ENCODE measurements around the gene NUMA1.

Gene NUMA1

GRCh38 chr11:71995726-71996291, 84.5 kb downstream of the NUMA1 start:
- TF ChIP-seq, protein P1, sequence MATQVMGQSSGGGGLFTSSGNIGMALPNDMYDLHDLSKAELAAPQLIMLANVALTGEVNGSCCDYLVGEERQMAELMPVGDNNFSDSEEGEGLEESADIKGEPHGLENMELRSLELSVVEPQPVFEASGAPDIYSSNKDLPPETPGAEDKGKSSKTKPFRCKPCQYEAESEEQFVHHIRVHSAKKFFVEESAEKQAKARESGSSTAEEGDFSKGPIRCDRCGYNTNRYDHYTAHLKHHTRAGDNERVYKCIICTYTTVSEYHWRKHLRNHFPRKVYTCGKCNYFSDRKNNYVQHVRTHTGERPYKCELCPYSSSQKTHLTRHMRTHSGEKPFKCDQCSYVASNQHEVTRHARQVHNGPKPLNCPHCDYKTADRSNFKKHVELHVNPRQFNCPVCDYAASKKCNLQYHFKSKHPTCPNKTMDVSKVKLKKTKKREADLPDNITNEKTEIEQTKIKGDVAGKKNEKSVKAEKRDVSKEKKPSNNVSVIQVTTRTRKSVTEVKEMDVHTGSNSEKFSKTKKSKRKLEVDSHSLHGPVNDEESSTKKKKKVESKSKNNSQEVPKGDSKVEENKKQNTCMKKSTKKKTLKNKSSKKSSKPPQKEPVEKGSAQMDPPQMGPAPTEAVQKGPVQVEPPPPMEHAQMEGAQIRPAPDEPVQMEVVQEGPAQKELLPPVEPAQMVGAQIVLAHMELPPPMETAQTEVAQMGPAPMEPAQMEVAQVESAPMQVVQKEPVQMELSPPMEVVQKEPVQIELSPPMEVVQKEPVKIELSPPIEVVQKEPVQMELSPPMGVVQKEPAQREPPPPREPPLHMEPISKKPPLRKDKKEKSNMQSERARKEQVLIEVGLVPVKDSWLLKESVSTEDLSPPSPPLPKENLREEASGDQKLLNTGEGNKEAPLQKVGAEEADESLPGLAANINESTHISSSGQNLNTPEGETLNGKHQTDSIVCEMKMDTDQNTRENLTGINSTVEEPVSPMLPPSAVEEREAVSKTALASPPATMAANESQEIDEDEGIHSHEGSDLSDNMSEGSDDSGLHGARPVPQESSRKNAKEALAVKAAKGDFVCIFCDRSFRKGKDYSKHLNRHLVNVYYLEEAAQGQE (IDR thresholded peaks at IDR 0.05; ENCODE audit: insufficient read depth in 1 of 2, low read depth in 2 of 2, low read length in 2 of 2), result no peak
- TF ChIP-seq TAF1 (IDR thresholded peaks at IDR 0.05; ENCODE audit: borderline replicate concordance, insufficient read depth, low read length) (no peak), SIN3A (IDR thresholded peaks at IDR 0.05; ENCODE audit: borderline replicate concordance, insufficient read depth, low read length) (no peak), POLR2AphosphoS5 (IDR thresholded peaks at IDR 0.05; ENCODE audit: low read depth, low read length) (no peak), FOXP2 (optimal IDR thresholded peaks at IDR 0.05; ENCODE audit: borderline replicate concordance, extremely low read depth, extremely low read length, insufficient read depth) (no peak)

DNA sequence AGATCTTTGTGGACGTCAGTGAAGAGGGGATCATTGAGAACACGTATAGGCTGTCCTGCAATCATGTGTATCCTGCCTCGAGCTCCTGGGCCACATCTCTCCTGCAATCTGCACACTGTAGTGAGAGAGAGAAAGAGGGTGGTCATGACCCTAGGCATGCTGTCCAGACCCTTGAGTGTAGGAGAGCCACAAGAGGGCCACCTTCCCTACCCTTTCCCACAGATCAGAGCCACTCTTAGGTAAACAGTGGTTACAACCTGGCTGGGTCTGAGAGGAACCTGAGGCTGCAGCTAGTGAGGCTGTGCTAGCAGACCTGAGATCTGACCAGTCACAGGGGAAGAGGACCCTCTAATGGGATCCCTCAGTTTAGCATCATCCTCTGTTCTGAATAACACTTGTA, 85.6 kb downstream of the NUMA1 start:
- TF ChIP-seq FOXP2 (optimal IDR thresholded peaks at IDR 0.05; ENCODE audit: borderline replicate concordance, extremely low read depth, extremely low read length, insufficient read depth), result no peak
- TF ChIP-seq, protein P1 (IDR thresholded peaks at IDR 0.05; ENCODE audit: insufficient read depth in 1 of 2, low read depth in 2 of 2, low read length in 2 of 2), result no peak
- TF ChIP-seq POLR2AphosphoS5 (IDR thresholded peaks at IDR 0.05; ENCODE audit: low read depth, low read length), result no peak
- no peak for TF ChIP-seq TAF1 (IDR thresholded peaks at IDR 0.05; ENCODE audit: borderline replicate concordance, insufficient read depth, low read length)
- TF ChIP-seq SIN3A (IDR thresholded peaks at IDR 0.05; ENCODE audit: borderline replicate concordance, insufficient read depth, low read length), result no peak

GRCh38 chr11:71992136-71992730, 88.1 kb downstream of the NUMA1 start:
- no peak for TF ChIP-seq POLR2AphosphoS5 (IDR thresholded peaks at IDR 0.05; ENCODE audit: low read depth, low read length)
- TF ChIP-seq, protein P1 (IDR thresholded peaks at IDR 0.05; ENCODE audit: insufficient read depth in 1 of 2, low read depth in 2 of 2, low read length in 2 of 2), result no peak

DNA sequence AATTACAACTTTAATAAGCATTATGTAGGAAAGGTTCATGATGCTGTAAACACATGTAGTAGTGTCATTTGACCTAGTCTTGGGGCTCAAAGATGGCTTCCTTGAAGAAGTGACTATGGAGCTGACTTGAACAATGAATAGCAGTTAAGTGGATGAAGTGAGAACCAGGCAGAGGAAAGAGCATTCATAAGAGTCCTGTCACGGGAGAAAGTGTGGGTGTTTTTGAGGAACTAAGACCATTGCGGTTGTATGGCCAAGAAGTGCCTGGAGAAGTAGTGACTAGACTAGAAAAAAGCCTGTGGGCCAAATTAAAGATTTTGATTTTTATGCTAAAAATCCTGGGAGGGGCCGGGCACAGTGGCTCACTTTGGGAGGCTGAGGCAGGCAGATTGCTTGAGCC, 88.8 kb downstream of the NUMA1 start:
- no peak for TF ChIP-seq FOXP2 (optimal IDR thresholded peaks at IDR 0.05; ENCODE audit: borderline replicate concordance, extremely low read depth, extremely low read length, insufficient read depth)
- TF ChIP-seq POLR2AphosphoS5 (IDR thresholded peaks at IDR 0.05; ENCODE audit: low read depth, low read length), result no peak
- no peak for TF ChIP-seq SIN3A (IDR thresholded peaks at IDR 0.05; ENCODE audit: borderline replicate concordance, insufficient read depth, low read length)
- TF ChIP-seq, protein P1 (IDR thresholded peaks at IDR 0.05; ENCODE audit: insufficient read depth in 1 of 2, low read depth in 2 of 2, low read length in 2 of 2), result no peak
- no peak for TF ChIP-seq TAF1 (IDR thresholded peaks at IDR 0.05; ENCODE audit: borderline replicate concordance, insufficient read depth, low read length)

DNA sequence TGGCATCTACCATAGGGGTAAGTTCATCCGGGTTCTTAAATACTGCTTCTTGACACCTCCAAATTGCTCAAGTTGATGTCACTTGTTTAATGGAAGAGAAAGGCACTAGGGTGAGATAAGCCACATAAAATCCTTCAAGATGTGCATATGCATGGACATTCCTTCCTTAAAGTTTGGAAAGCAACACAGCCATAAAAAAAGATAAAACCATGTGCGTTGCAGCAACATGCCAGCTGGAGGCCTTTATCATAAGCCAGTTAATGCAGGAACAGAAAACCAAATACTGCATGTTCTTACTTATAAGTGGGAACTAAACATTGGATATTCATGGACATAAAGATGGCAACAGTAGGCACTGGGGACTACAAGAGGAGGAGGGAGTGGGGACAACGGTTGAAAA, 89.6 kb downstream of the NUMA1 start:
- TF ChIP-seq FOXP2 (optimal IDR thresholded peaks at IDR 0.05; ENCODE audit: borderline replicate concordance, extremely low read depth, extremely low read length, insufficient read depth) (no peak), POLR2AphosphoS5 (IDR thresholded peaks at IDR 0.05; ENCODE audit: low read depth, low read length) (no peak), TAF1 (IDR thresholded peaks at IDR 0.05; ENCODE audit: borderline replicate concordance, insufficient read depth, low read length) (no peak)
- TF ChIP-seq, protein P1 (IDR thresholded peaks at IDR 0.05; ENCODE audit: insufficient read depth in 1 of 2, low read depth in 2 of 2, low read length in 2 of 2), result no peak
